GM23338 (cell line): ENCODE measurements around the gene MAST4. TPM values are rescaled to one million over a fixed set of nuclear protein-coding genes. Genes with fewer than 3 reads are reported as not detected.

Experiments used
- ATAC-seq: fragments of 200-7000 bp; cut with Tn5 transposase; 3 replicates; pipeline ENCODE4 v1.9.1; 2020
- DNase-seq: peaks from one replicate; pipeline ENCODE4 v3.0.0-alpha.2; 2015; ENCODE audit warnings: low spot score
- H2AFZ ChIP-seq: fragments of 200-600 bp; sonication (generic); 2 replicates; pipeline ENCODE4 v1.8.0; 2016; ENCODE audit warnings: antibody characterized with exemption, mild to moderate bottlenecking, moderate library complexity
- H3F3A ChIP-seq: fragments of 200-600 bp; sonication (generic); replicated peaks from 2 replicates; pipeline ENCODE4 v1.8.0; 2017; ENCODE audit warnings: antibody characterized with exemption, mixed run types, low read depth
- H3K27ac ChIP-seq: fragments of 200-600 bp; sonication (generic); 2 replicates; pipeline ENCODE4 v1.6.1; 2016; ENCODE audit warnings: low read depth
- H3K27me3 ChIP-seq: fragments of 200-600 bp; sonication (generic); 2 replicates; pipeline ENCODE4 v1.8.0; 2016; ENCODE audit warnings: mild to moderate bottlenecking, mixed run types, moderate library complexity; ENCODE audit not compliant: insufficient read depth
- H3K36me3 ChIP-seq: fragments of 200-600 bp; sonication (generic); 2 replicates; pipeline ENCODE4 v1.8.0; 2016; ENCODE audit warnings: mild to moderate bottlenecking; ENCODE audit not compliant: insufficient read depth
- H3K4me1 ChIP-seq: fragments of 200-600 bp; sonication (generic); 2 replicates; pipeline ENCODE4 v1.8.0; 2016; ENCODE audit warnings: mild to moderate bottlenecking, moderate library complexity; ENCODE audit not compliant: insufficient read depth
- H3K4me2 ChIP-seq: fragments of 200-600 bp; sonication (generic); 2 replicates; pipeline ENCODE4 v1.7.1; 2017; ENCODE audit warnings: mixed run types
- H3K4me3 ChIP-seq: fragments of 200-600 bp; sonication (generic); 2 replicates; pipeline ENCODE4 v1.6.1; 2016; ENCODE audit warnings: mixed run types
- H3K79me2 ChIP-seq: fragments of 200-600 bp; sonication (generic); replicated peaks from 2 replicates; pipeline ENCODE4 v1.8.0; 2017; ENCODE audit warnings: mild to moderate bottlenecking; ENCODE audit not compliant: insufficient read depth
- H3K9me2 ChIP-seq: fragments of 200-600 bp; sonication (generic); 2 replicates; pipeline ENCODE4 v1.8.0; 2017; ENCODE audit not compliant: insufficient read depth
- H4K20me1 ChIP-seq: fragments of 200-600 bp; sonication (generic); replicated peaks from 2 replicates; pipeline ENCODE4 v1.8.0; 2017; ENCODE audit warnings: mild to moderate bottlenecking; ENCODE audit not compliant: insufficient read depth
- H3K27ac Mint-ChIP-seq: 2 replicates; pipeline ENCODE4 v1.8.0; 2020; ENCODE audit warnings: inconsistent platforms, mild to moderate bottlenecking, moderate library complexity, mixed read lengths
- H3K27me3 Mint-ChIP-seq: 3 replicates; pipeline ENCODE4 v1.8.0; 2022; ENCODE audit warnings: low read depth, mild to moderate bottlenecking, moderate library complexity, mixed read lengths, inconsistent platforms; ENCODE audit not compliant: insufficient read depth, poor library complexity
- H3K36me3 Mint-ChIP-seq: 3 replicates; pipeline ENCODE4 v1.8.0; 2021; ENCODE audit warnings: low read depth, mild to moderate bottlenecking, inconsistent platforms, moderate library complexity, mixed read lengths
- H3K4me1 Mint-ChIP-seq: 3 replicates; pipeline ENCODE4 v1.8.0; 2020; ENCODE audit warnings: mild to moderate bottlenecking, inconsistent platforms, mixed read lengths
- H3K4me3 Mint-ChIP-seq: 3 replicates; pipeline ENCODE4 v1.8.0; 2021; ENCODE audit warnings: moderate library complexity, mild to moderate bottlenecking, inconsistent platforms, mixed read lengths
- H3K9me3 Mint-ChIP-seq: 3 replicates; pipeline ENCODE4 v1.8.0; 2020; ENCODE audit warnings: moderate library complexity, mild to moderate bottlenecking, inconsistent platforms, mixed read lengths
- CREB1 ChIP-seq: fragments of 250-450 bp; sonication (Bioruptor Pico); IDR thresholded peaks from 2 replicates; pipeline ENCODE4 v1.5.0; 2020; ENCODE audit warnings: low read depth, mild to moderate bottlenecking, moderate library complexity
- EZH2 ChIP-seq: fragments of 200-600 bp; sonication (generic); IDR thresholded peaks from one replicate; pipeline ENCODE4 v1.8.0; 2017; ENCODE audit warnings: antibody characterized with exemption, mild to moderate bottlenecking, low read depth; ENCODE audit not compliant: unreplicated experiment
- EZH2phosphoT487 ChIP-seq: fragments of 200-600 bp; sonication (generic); IDR thresholded peaks from one replicate; pipeline ENCODE4 v1.8.1; 2018; ENCODE audit warnings: antibody characterized with exemption; ENCODE audit not compliant: unreplicated experiment
- JUNB ChIP-seq: IDR thresholded peaks from one replicate; pipeline ENCODE4 v1.6.1; 2016; ENCODE audit warnings: antibody characterized with exemption; ENCODE audit not compliant: unreplicated experiment
- NANOG ChIP-seq: IDR thresholded peaks from 2 replicates; pipeline ENCODE4 v1.6.1; 2016; ENCODE audit warnings: antibody characterized with exemption, borderline replicate concordance
- POLR2AphosphoS5 ChIP-seq: IDR thresholded peaks from 2 replicates; pipeline ENCODE4 v1.6.1; 2016; ENCODE audit warnings: antibody characterized with exemption, low read depth
- STAT1 ChIP-seq: IDR thresholded peaks from one replicate; pipeline ENCODE4 v1.6.1; 2016; ENCODE audit warnings: antibody characterized with exemption; ENCODE audit not compliant: unreplicated experiment
- ZNF114 ChIP-seq: fragments of 250-450 bp; sonication (Bioruptor Pico); IDR thresholded peaks from 2 replicates; pipeline ENCODE4 v1.5.0; 2020; ENCODE audit warnings: mild to moderate bottlenecking, moderate library complexity
- ZNF331 ChIP-seq: fragments of 250-450 bp; sonication (Bioruptor Pico); IDR thresholded peaks from 2 replicates; pipeline ENCODE4 v1.5.0; 2020; ENCODE audit warnings: low read depth, mild to moderate bottlenecking, moderate library complexity
- polyA plus RNA-seq: library from polyadenylated mRNA; unstranded; fragments of >200 nt; fragmentation: Nextera tagmentation; extraction: Ambion mirVana; gene quantifications from 2 replicates; pipeline ENCODE4 v1.2.1, GENCODE V29; 2016
- total RNA-seq: library from RNA; depleted of rRNA; stranded (reverse); fragments of >200 nt; shearing (Covaris generic); gene quantifications from 2 replicates; pipeline ENCODE4 v1.2.3, GENCODE V29; 2014
- TF ChIP-seq, protein P1 (sequence below): fragments of 250-450 bp; sonication (Bioruptor Pico); IDR thresholded peaks from 2 replicates; pipeline ENCODE4 v1.5.0; 2020; ENCODE audit warnings: mild to moderate bottlenecking, moderate library complexity
- TF ChIP-seq, protein P2 (sequence below), 2 experiments: fragments of 200-600 bp in 1 of 2; sonication (generic) in 1 of 2; conservative IDR thresholded peaks; 2 replicates each; pipeline versions ENCODE4 v1.5.1 to v1.6.1; 2016 to 2017; ENCODE audit warnings: antibody characterized with exemption in 2 of 2, low read depth in 2 of 2, mild to moderate bottlenecking in 2 of 2, moderate library complexity in 1 of 2
- TF ChIP-seq, protein P3 (sequence below): IDR thresholded peaks from 2 replicates; pipeline ENCODE4 v1.6.1; 2016; ENCODE audit warnings: antibody characterized with exemption
- TF ChIP-seq, protein P4 (sequence below): IDR thresholded peaks from one replicate; pipeline ENCODE4 v1.6.1; 2018; ENCODE audit warnings: antibody characterized with exemption; ENCODE audit not compliant: unreplicated experiment

The MAST4 gene
- total and polyA plus RNA-seq, 2 experiments from 2014 or later: 3.6 to 8.5 TPM

DNA sequence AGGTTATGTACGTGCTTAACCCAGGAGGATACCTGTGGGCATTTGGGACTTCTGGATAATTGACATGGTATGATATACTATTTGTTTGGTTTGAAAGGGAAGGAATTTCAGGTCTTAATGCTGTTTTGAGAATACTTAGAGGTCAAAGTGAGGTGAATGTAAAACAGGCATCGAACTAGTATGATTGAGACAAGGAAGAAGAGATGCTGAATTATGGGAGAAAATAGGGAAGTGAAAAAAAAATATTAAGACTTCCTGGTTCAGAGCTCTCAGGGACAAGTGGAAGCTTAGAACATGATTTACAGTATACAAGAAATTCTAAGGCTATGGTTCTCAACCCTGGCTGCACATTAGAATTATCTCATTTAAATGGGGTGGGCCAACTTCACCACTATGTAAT, 485.1 kb downstream of the MAST4 start:
- no peak overlapping the region for H3K27ac Mint-ChIP-seq
- no peak for ATAC-seq

More for the DNA sequence above, 485.1 kb downstream of the MAST4 start:
- H3K4me3 Mint-ChIP-seq: no peak overlapping the region
- Histone ChIP-seq H3K79me2 (no peaks in the 10 kb centered on the region), H3K27me3 (no peaks in the 10 kb centered on the region), H3F3A (no peaks in the 10 kb centered on the region), H3K27ac (no peak overlapping the region), H4K20me1 (no peaks in the 10 kb centered on the region), H3K4me2 (no peak overlapping the region), H2AFZ (no peak overlapping the region), H3K4me1 (no peaks in the 10 kb centered on the region), H3K9me2 (no peaks in the 10 kb centered on the region), H3K4me3 (no peak overlapping the region), H3K36me3 (no peaks in the 10 kb centered on the region)
- no peaks in the 10 kb centered on the region for H3K27me3 Mint-ChIP-seq
- no peaks in the 10 kb centered on the region for H3K4me1 Mint-ChIP-seq
- H3K36me3 Mint-ChIP-seq: no peaks in the 10 kb centered on the region
- DNase-seq: no peak
- no peaks in the 10 kb centered on the region for H3K9me3 Mint-ChIP-seq
- TF ChIP-seq ZNF331 (CRISPR knock-in tag) (no peak), EZH2 (no peak), STAT1 (no peak), EZH2phosphoT487 (no peak), JUNB (no peak), NANOG (no peak), ZNF114 (no peak), POLR2AphosphoS5 (no peak), CREB1 (CRISPR knock-in tag) (no peak)
- TF ChIP-seq, protein P1, sequence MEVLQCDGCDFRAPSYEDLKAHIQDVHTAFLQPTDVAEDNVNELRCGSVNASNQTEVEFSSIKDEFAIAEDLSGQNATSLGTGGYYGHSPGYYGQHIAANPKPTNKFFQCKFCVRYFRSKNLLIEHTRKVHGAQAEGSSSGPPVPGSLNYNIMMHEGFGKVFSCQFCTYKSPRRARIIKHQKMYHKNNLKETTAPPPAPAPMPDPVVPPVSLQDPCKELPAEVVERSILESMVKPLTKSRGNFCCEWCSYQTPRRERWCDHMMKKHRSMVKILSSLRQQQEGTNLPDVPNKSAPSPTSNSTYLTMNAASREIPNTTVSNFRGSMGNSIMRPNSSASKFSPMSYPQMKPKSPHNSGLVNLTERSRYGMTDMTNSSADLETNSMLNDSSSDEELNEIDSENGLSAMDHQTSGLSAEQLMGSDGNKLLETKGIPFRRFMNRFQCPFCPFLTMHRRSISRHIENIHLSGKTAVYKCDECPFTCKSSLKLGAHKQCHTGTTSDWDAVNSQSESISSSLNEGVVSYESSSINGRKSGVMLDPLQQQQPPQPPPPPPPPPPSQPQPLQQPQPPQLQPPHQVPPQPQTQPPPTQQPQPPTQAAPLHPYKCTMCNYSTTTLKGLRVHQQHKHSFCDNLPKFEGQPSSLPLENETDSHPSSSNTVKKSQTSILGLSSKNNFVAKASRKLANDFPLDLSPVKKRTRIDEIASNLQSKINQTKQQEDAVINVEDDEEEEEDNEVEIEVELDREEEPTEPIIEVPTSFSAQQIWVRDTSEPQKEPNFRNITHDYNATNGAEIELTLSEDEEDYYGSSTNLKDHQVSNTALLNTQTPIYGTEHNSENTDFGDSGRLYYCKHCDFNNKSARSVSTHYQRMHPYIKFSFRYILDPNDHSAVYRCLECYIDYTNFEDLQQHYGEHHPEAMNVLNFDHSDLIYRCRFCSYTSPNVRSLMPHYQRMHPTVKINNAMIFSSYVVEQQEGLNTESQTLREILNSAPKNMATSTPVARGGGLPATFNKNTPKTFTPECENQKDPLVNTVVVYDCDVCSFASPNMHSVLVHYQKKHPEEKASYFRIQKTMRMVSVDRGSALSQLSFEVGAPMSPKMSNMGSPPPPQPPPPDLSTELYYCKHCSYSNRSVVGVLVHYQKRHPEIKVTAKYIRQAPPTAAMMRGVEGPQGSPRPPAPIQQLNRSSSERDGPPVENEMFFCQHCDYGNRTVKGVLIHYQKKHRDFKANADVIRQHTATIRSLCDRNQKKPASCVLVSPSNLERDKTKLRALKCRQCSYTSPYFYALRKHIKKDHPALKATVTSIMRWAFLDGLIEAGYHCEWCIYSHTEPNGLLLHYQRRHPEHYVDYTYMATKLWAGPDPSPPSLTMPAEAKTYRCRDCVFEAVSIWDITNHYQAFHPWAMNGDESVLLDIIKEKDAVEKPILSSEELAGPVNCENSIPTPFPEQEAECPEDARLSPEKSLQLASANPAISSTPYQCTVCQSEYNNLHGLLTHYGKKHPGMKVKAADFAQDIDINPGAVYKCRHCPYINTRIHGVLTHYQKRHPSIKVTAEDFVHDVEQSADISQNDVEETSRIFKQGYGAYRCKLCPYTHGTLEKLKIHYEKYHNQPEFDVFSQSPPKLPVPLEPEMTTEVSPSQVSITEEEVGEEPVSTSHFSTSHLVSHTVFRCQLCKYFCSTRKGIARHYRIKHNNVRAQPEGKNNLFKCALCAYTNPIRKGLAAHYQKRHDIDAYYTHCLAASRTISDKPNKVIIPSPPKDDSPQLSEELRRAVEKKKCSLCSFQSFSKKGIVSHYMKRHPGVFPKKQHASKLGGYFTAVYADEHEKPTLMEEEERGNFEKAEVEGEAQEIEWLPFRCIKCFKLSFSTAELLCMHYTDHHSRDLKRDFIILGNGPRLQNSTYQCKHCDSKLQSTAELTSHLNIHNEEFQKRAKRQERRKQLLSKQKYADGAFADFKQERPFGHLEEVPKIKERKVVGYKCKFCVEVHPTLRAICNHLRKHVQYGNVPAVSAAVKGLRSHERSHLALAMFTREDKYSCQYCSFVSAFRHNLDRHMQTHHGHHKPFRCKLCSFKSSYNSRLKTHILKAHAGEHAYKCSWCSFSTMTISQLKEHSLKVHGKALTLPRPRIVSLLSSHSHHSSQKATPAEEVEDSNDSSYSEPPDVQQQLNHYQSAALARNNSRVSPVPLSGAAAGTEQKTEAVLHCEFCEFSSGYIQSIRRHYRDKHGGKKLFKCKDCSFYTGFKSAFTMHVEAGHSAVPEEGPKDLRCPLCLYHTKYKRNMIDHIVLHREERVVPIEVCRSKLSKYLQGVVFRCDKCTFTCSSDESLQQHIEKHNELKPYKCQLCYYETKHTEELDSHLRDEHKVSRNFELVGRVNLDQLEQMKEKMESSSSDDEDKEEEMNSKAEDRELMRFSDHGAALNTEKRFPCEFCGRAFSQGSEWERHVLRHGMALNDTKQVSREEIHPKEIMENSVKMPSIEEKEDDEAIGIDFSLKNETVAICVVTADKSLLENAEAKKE (CRISPR knock-in tag): no peak
- TF ChIP-seq, protein P2, sequence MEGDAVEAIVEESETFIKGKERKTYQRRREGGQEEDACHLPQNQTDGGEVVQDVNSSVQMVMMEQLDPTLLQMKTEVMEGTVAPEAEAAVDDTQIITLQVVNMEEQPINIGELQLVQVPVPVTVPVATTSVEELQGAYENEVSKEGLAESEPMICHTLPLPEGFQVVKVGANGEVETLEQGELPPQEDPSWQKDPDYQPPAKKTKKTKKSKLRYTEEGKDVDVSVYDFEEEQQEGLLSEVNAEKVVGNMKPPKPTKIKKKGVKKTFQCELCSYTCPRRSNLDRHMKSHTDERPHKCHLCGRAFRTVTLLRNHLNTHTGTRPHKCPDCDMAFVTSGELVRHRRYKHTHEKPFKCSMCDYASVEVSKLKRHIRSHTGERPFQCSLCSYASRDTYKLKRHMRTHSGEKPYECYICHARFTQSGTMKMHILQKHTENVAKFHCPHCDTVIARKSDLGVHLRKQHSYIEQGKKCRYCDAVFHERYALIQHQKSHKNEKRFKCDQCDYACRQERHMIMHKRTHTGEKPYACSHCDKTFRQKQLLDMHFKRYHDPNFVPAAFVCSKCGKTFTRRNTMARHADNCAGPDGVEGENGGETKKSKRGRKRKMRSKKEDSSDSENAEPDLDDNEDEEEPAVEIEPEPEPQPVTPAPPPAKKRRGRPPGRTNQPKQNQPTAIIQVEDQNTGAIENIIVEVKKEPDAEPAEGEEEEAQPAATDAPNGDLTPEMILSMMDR (conservative IDR thresholded peaks at IDR 0.05; ENCODE audit: low read depth in 2 of 2): no peak
- TF ChIP-seq, protein P3, sequence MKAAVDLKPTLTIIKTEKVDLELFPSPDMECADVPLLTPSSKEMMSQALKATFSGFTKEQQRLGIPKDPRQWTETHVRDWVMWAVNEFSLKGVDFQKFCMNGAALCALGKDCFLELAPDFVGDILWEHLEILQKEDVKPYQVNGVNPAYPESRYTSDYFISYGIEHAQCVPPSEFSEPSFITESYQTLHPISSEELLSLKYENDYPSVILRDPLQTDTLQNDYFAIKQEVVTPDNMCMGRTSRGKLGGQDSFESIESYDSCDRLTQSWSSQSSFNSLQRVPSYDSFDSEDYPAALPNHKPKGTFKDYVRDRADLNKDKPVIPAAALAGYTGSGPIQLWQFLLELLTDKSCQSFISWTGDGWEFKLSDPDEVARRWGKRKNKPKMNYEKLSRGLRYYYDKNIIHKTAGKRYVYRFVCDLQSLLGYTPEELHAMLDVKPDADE: no peak
- TF ChIP-seq, protein P4, sequence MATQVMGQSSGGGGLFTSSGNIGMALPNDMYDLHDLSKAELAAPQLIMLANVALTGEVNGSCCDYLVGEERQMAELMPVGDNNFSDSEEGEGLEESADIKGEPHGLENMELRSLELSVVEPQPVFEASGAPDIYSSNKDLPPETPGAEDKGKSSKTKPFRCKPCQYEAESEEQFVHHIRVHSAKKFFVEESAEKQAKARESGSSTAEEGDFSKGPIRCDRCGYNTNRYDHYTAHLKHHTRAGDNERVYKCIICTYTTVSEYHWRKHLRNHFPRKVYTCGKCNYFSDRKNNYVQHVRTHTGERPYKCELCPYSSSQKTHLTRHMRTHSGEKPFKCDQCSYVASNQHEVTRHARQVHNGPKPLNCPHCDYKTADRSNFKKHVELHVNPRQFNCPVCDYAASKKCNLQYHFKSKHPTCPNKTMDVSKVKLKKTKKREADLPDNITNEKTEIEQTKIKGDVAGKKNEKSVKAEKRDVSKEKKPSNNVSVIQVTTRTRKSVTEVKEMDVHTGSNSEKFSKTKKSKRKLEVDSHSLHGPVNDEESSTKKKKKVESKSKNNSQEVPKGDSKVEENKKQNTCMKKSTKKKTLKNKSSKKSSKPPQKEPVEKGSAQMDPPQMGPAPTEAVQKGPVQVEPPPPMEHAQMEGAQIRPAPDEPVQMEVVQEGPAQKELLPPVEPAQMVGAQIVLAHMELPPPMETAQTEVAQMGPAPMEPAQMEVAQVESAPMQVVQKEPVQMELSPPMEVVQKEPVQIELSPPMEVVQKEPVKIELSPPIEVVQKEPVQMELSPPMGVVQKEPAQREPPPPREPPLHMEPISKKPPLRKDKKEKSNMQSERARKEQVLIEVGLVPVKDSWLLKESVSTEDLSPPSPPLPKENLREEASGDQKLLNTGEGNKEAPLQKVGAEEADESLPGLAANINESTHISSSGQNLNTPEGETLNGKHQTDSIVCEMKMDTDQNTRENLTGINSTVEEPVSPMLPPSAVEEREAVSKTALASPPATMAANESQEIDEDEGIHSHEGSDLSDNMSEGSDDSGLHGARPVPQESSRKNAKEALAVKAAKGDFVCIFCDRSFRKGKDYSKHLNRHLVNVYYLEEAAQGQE: no peak
